BJ (cell line): ENCODE measurements around the gene SCT. TPM values are rescaled to one million over a fixed set of nuclear protein-coding genes. Genes with fewer than 3 reads are reported as not detected.

ENCODE experiments used
- CTCF ChIA-PET: fragments of 350-600 bp; formaldehyde crosslinking; extraction: SDS; loops from one replicate; lab custom pipeline; 2021; ENCODE audit warnings: antibody characterized with exemption, inconsistent platforms; lab: Yijun Ruan, JAX
- POLR2A ChIA-PET: fragments of 300-600 bp; sonication (Branson Sonifier 250); formaldehyde crosslinking; extraction: SDS; loops from one replicate; lab custom pipeline; 2021; ENCODE audit warnings: antibody characterized with exemption; lab: Charles Lee
- DNase-seq: peaks from one replicate; pipeline ENCODE4 v3.0.0-alpha.2; 2011; ENCODE audit warnings: low read depth
- H3K27me3 ChIP-seq: 2 replicates; pipeline ENCODE4 v1.6.0; 2011; ENCODE audit warnings: low read length; ENCODE audit not compliant: control insufficient read depth, insufficient read depth
- H3K36me3 ChIP-seq: 2 replicates; pipeline ENCODE4 v1.5.1; 2011; ENCODE audit warnings: low read length; ENCODE audit not compliant: control insufficient read depth, insufficient read depth
- H3K4me3 ChIP-seq: 2 replicates; pipeline ENCODE4 v1.5.1; 2011; ENCODE audit warnings: low read depth, mild to moderate bottlenecking, control low read depth, low read length
- polyA plus RNA-seq: library from polyadenylated mRNA; depleted of rRNA; stranded (reverse); fragments of >200 nt; gene quantifications from 2 replicates; pipeline ENCODE4 v1.2.3, GENCODE V29; 2011
- TF ChIP-seq, protein P1 (sequence below): IDR thresholded peaks from 2 replicates; pipeline ENCODE4 v1.5.1; 2011; ENCODE audit warnings: low read depth, mild to moderate bottlenecking, control low read depth, inconsistent platforms, low read length, moderate library complexity; ENCODE audit not compliant: insufficient read depth

The SCT gene
- polyA plus RNA-seq, 1 experiment = not detected

DNA sequence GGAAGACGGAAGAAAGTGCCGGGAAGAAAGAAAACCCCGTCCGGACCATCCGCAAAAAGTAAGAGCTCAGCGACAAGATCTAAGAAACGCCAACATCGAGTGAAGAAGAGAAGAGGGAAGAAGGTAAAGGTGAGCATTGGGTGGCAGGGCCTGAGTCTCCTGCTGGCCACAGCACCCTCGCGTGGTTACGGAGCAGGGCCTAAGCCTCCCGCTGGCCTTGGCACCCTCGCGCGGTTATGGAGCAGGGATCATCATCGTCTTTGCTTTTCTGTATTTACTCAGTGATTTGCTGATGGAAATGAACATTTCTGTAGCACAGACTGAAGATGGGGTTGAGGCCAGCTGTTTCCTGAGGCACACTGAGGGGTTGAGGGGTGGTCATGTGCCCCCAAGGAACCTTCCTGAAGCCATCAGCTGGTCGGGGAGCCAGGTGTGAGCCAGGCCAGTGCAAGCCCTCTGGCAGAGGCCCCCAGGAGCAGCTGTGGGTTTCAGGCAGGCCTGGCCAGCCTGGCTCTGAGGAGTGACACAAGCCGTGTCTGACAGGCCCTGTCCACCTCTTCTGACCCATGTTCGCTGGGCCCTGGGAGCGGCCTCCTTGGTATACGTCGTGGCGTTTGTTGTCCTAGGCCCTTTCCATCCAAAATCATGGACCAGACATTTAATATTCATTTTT is 25.3 kb downstream of the SCT start:
- TF ChIP-seq, protein P1, sequence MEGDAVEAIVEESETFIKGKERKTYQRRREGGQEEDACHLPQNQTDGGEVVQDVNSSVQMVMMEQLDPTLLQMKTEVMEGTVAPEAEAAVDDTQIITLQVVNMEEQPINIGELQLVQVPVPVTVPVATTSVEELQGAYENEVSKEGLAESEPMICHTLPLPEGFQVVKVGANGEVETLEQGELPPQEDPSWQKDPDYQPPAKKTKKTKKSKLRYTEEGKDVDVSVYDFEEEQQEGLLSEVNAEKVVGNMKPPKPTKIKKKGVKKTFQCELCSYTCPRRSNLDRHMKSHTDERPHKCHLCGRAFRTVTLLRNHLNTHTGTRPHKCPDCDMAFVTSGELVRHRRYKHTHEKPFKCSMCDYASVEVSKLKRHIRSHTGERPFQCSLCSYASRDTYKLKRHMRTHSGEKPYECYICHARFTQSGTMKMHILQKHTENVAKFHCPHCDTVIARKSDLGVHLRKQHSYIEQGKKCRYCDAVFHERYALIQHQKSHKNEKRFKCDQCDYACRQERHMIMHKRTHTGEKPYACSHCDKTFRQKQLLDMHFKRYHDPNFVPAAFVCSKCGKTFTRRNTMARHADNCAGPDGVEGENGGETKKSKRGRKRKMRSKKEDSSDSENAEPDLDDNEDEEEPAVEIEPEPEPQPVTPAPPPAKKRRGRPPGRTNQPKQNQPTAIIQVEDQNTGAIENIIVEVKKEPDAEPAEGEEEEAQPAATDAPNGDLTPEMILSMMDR = no peak
- Histone ChIP-seq H3K4me3 (no peak overlapping the region), H3K36me3 (peaks cover 51% of the 10 kb centered on the region), H3K27me3 (no peaks in the 10 kb centered on the region)
- POLR2A ChIA-PET = no interaction called here
- CTCF ChIA-PET = interaction anchor here (2.1 kb wide), 1 partner anchor 10 kb away, joined by 5 read pairs; no protein-coding TSS in a partner anchor
- DNase-seq = no peak

DNA sequence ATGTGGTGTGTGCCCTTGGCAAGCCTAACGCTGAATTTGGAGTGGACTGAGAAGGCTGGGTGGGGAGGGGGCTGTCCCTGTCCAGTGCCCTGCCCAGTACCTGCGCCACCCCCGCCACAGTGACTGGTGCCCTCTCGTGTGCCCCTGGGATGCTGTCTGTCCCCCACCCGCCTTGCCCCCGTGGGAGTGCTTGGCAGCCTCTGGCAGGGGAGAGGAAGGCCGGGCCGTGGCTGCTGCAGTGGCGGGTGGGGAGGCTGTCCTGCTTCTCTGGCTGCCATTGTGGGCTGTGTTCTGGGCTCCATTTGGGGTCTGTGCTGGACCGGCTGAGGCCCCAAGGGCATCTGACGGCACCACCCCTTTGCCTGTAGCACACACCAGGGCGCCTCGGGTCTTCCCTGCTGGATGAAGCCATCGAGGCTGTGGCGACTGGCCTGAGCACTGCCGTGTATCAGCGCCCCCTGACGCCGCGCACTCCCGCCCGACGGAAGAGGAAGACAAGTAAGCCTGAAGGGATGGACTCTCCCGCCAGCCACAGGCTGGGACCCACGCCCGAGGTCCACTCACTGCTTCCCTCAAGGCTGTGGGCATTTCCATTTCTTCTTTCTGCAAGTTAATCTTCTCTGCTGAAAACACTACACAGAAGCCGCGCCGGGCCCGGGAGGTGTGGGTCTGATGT is 28.8 kb downstream of the SCT start:
- no peak for DNase-seq
- no peak overlapping the region for H3K4me3 ChIP-seq
- POLR2A ChIA-PET = no interaction called here
- H3K27me3 ChIP-seq = no peaks in the 10 kb centered on the region
- CTCF ChIA-PET = no interaction called here
- peaks cover 44% of the 10 kb centered on the region for H3K36me3 ChIP-seq
- TF ChIP-seq, protein P1 = no peak

DNA sequence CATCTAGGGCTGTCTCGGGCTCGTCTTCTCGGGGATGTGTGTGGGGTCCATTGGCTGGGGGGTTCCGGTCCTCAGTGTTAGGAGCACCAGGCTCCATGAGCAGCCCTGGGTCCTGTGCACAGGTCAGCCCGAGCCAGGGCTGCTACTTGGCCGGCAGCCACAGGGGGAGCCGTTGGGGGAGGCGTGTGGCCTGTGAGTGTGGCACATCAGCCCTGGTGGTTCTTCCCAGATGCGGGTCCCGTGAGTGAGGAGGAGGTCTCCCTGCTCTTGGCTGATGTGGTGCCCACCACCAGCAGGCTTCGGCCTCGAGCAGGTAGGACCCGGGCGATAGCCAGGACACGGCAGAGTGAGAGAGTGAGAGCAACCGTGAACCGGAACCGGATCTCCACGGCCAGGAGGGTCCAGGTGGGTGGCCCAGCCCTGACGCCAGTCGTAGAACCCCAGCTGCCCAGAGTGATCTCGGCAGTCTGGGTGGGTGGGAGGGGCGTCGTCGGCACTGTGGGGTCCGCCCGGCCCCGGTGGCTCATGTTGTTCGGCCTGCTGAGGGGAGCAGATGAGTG is 29.7 kb downstream of the SCT start:
- POLR2A ChIA-PET = no interaction called here
- peaks cover 49% of the 10 kb centered on the region for H3K36me3 ChIP-seq

DNA sequence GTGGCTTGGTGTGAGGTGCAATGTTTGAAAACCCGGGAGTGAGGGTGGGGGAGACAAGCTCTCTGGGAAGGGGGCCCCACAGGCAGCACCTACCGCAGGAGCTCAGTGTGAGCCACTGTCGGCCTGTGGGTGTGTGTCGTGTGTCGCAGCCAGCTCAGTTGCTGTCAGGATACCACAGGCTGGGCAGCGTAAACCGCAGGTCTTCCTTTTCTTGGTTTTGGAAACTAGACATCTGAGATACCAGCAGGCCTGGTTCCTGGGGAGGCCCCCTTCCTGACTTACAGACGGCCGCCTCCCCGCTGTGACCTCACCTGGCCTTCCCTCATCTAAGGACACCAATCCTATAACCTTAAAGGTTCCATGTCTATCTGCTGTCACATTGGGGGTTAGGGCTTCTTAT is 30.6 kb downstream of the SCT start:
- ChIA-PET CTCF (interaction anchor here (0.9 kb wide), 1 partner anchor 12 kb away, joined by 3 read pairs; no protein-coding TSS in a partner anchor), POLR2A (no interaction called here)
- Histone ChIP-seq H3K27me3 (no peaks in the 10 kb centered on the region), H3K4me3 (no peak overlapping the region), H3K36me3 (peaks cover 44% of the 10 kb centered on the region)
- TF ChIP-seq, protein P1 = no peak
- no peak for DNase-seq

More for the DNA sequence above, 29.7 kb downstream of the SCT start:
- no peak for DNase-seq
- Histone ChIP-seq H3K27me3 (no peaks in the 10 kb centered on the region), H3K4me3 (no peak overlapping the region)
- CTCF ChIA-PET = no interaction called here
- TF ChIP-seq, protein P1 = no peak

DNA sequence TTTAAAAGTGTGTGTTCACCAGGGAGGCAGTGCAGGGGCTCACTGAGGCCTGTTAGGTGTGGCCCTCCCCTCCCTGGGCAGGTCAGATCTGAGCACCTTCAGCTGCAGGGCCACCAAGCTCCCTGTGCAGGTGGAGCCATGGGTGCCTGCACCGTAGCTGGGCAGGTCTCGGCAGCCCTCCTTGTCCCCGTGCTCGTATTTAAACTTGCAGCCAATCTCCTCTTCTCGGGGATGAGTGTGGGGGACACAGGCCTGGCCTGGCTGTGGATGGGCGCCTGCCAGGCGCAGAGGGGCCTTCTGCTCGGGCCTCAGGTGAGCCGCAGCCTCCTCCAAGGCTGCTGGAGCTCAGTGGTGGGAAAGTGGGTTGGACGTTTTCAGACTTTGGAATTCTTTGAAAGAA is 31.6 kb downstream of the SCT start:
- POLR2A ChIA-PET = no interaction called here
- peaks cover 44% of the 10 kb centered on the region for H3K36me3 ChIP-seq
- H3K27me3 ChIP-seq = no peaks in the 10 kb centered on the region
- H3K4me3 ChIP-seq = no peak overlapping the region
- CTCF ChIA-PET = no interaction called here
- TF ChIP-seq, protein P1 = no peak
- DNase-seq = no peak
